AG04449 (cell line): Measurements from ENCODE around the gene METTL24.
"Not testable (repeated sequence)": the region's sequence is repeated elsewhere in the genome, so short reads cannot be mapped to it uniquely, and the experiment has no call there.

Experiments
- CTCF ChIA-PET: fragments of 350-600 bp; formaldehyde crosslinking; extraction: SDS; loops from one replicate; lab custom pipeline; 2021; ENCODE audit warnings: antibody characterized with exemption; lab: Yijun Ruan, JAX
- POLR2A ChIA-PET: fragments of 400-600, 350-600 bp; formaldehyde crosslinking; extraction: SDS; loops from one replicate; lab custom pipeline; 2020; ENCODE audit warnings: antibody characterized with exemption, inconsistent platforms; lab: Yijun Ruan, JAX
- DNase-seq: peaks from one replicate; pipeline ENCODE4 v3.0.0-alpha.2; 2010; ENCODE audit warnings: low read depth, low spot score
- H3K4me3 ChIP-seq: 2 replicates; pipeline ENCODE4 v1.5.1; 2011; ENCODE audit warnings: low read depth, mild to moderate bottlenecking, control low read depth, low read length
- CTCF ChIP-seq: IDR thresholded peaks from one replicate; pipeline ENCODE4 v1.5.1; 2011; ENCODE audit warnings: mild to moderate bottlenecking, moderate library complexity, low read length, control low read depth, inconsistent platforms; ENCODE audit not compliant: insufficient read depth; ENCODE audit errors: missing control alignments

METTL24 gene

GRCh38 chr6:110315207-110315868 lies 42.8 kb downstream of the METTL24 start:
- CTCF ChIA-PET: no interaction called here
- H3K4me3 ChIP-seq: no peak overlapping the region
- POLR2A ChIA-PET: no interaction called here
- no peak for TF ChIP-seq CTCF
- DNase-seq: no peak

- TF ChIP-seq CTCF: no peak
- ChIA-PET POLR2A (no interaction called here), CTCF (no interaction called here)
- H3K4me3 ChIP-seq: no peak overlapping the region
- DNase-seq: no peak
These were observed 47.2 kb downstream of the METTL24 start for GRCh38 chr6:110310861-110311446.

- CTCF ChIA-PET: interaction anchor here (0.7 kb wide), 1 partner anchor 1690 kb away, joined by 4 read pairs; no protein-coding TSS in a partner anchor
- DNase-seq, H3K4me3 ChIP-seq, POLR2A ChIA-PET: not testable (repeated sequence)
These were observed 48.7 kb downstream of the METTL24 start for GRCh38 chr6:110309432-110309831.

- no peak for DNase-seq
- CTCF ChIA-PET: no interaction called here
- POLR2A ChIA-PET: no interaction called here
These were observed 50.8 kb downstream of the METTL24 start for GRCh38 chr6:110307368-110307767.

GRCh38 chr6:110305832-110306231 lies 52.3 kb downstream of the METTL24 start:
- CTCF ChIA-PET, DNase-seq, POLR2A ChIA-PET, H3K4me3 ChIP-seq: not testable (repeated sequence)

More at GRCh38 chr6:110307368-110307767, 50.8 kb downstream of the METTL24 start:
- no peak for TF ChIP-seq CTCF
- no peak overlapping the region for H3K4me3 ChIP-seq

- CTCF ChIA-PET, DNase-seq, POLR2A ChIA-PET, H3K4me3 ChIP-seq: not testable (repeated sequence)
These were observed 54.5 kb downstream of the METTL24 start for GRCh38 chr6:110303692-110304091.

GRCh38 chr6:110298916-110299315 lies 59.2 kb downstream of the METTL24 start:
- H3K4me3 ChIP-seq: no peak overlapping the region
- no peak for TF ChIP-seq CTCF
- ChIA-PET POLR2A (no interaction called here), CTCF (no interaction called here)
- no peak for DNase-seq

GRCh38 chr6:110298411-110298810 lies 59.7 kb downstream of the METTL24 start:
- POLR2A ChIA-PET: no interaction called here
- no peak for TF ChIP-seq CTCF
- CTCF ChIA-PET: no interaction called here
- no peak for DNase-seq
- H3K4me3 ChIP-seq: no peak overlapping the region
